Thyroid gland (tissue), 4 donors: ENCODE data around the gene CSMD2. TPM values are rescaled to one million over a fixed set of nuclear protein-coding genes. Genes with fewer than 3 reads are reported as not detected.
"Not testable (repeated sequence)": the region's sequence is repeated elsewhere in the genome, so short reads cannot be mapped to it uniquely, and the experiment has no call there.

Source experiments
- DNase-seq, 2 donors: peaks; one replicate each; pipeline ENCODE4 v3.0.0-alpha.2; 2019
- H3K27ac ChIP-seq, 3 donors: fragments of 200-600 bp; sonication (generic); 1 replicate in 2 of 3; 2 replicates in 1 of 3; pipeline ENCODE4 v1.5.1; 2016 to 2019; ENCODE audit warnings: mild to moderate bottlenecking in 1 of 3, moderate library complexity in 1 of 3
- H3K27me3 ChIP-seq: fragments of 200-600 bp; sonication (generic); one replicate; pipeline ENCODE4 v1.5.1; 2019
- H3K36me3 ChIP-seq, 2 donors: fragments of 200-600 bp; sonication (generic); one replicate each; pipeline ENCODE4 v1.5.1; 2016 to 2019
- H3K4me1 ChIP-seq, 2 donors: fragments of 200-600 bp; sonication (generic); one replicate each; pipeline ENCODE4 v1.5.1; 2017 to 2019
- H3K4me3 ChIP-seq, 3 donors: fragments of 200-600 bp; sonication (generic); replicated peaks in 1 of 3; 1 replicate in 2 of 3; 2 replicates in 1 of 3; pipeline ENCODE4 v1.5.1; 2016; ENCODE audit warnings: mild to moderate bottlenecking in 1 of 3
- H3K9me3 ChIP-seq: fragments of 200-600 bp; sonication (generic); one replicate; pipeline ENCODE4 v1.5.1; 2017
- POLR2A ChIP-seq, 2 donors: fragments of 450-650 bp; IDR thresholded peaks; one replicate each; pipeline ENCODE4 v1.6.1; 2017; ENCODE audit warnings: antibody characterized with exemption in 2 of 2, mild to moderate bottlenecking in 2 of 2, moderate library complexity in 1 of 2
- WGBS, 2 donors: methylation state at CpG; one replicate each; pipeline ENCODE4 v1.1.5; 2017; 5-methylcytosine and 5-hydroxymethylcytosine counted together
- intact Hi-C: fragments of 100-400 bp; cut with DNase I; formaldehyde crosslinking; loops from one replicate; pipeline ENCODE4 v1.15.1; 2023
- total RNA-seq, 4 donors: library from RNA; depleted of rRNA; stranded (reverse); fragments of >200 nt; gene quantifications; one replicate each; pipeline ENCODE4 v1.2.3, GENCODE V29; 2016
- TF ChIP-seq, protein P1 (sequence below), 6 experiments: fragments of 200-600 bp in 3 of 6; fragments of 450-650 bp in 3 of 6; sonication (generic) in 3 of 6; IDR thresholded peaks; one replicate each; pipeline ENCODE4 v1.5.1; 2016 to 2019; ENCODE audit warnings: antibody characterized with exemption in 6 of 6, mild to moderate bottlenecking in 2 of 6, inconsistent platforms in 1 of 6, moderate library complexity in 1 of 6

The CSMD2 gene
- total RNA-seq, 4 donors from 2014 or later = 0.10 to 0.45 (median 0.13) TPM; not detected in 1

DNA sequence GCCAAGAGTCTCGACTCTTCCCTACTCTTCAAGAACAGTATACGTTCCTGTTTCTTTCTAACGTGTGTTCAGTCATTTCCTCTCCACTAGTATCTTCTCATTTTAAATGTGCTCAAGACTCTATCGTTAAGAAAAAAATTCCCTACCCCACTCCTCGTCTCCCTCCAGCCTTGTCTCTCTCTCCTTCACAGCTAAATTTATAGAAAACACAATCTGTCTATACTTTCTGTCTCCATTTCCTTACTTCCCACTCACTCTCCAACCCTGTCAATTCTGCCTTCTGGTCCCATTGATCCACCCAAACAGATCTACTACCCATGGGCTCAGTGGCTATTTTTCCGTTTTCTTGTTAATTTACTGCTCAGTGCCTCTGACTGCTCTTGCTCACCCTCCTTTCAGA, 75.3 kb downstream of the CSMD2 start:
- H3K9me3 ChIP-seq = no peaks in the 10 kb centered on the region
- DNase-seq = no peak
- TF ChIP-seq, protein P1, sequence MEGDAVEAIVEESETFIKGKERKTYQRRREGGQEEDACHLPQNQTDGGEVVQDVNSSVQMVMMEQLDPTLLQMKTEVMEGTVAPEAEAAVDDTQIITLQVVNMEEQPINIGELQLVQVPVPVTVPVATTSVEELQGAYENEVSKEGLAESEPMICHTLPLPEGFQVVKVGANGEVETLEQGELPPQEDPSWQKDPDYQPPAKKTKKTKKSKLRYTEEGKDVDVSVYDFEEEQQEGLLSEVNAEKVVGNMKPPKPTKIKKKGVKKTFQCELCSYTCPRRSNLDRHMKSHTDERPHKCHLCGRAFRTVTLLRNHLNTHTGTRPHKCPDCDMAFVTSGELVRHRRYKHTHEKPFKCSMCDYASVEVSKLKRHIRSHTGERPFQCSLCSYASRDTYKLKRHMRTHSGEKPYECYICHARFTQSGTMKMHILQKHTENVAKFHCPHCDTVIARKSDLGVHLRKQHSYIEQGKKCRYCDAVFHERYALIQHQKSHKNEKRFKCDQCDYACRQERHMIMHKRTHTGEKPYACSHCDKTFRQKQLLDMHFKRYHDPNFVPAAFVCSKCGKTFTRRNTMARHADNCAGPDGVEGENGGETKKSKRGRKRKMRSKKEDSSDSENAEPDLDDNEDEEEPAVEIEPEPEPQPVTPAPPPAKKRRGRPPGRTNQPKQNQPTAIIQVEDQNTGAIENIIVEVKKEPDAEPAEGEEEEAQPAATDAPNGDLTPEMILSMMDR (IDR thresholded peaks at IDR 0.05) = no peak
- TF ChIP-seq POLR2A (IDR thresholded peaks at IDR 0.05) = no peak
- no peak overlapping the region for H3K27ac ChIP-seq
- no peaks in the 10 kb centered on the region for H3K27me3 ChIP-seq
- no peaks in the 10 kb centered on the region for H3K36me3 ChIP-seq
- 73 to 78% methylated on average over 6 of the region's 6 CpGs for WGBS, 2 donors
- intact Hi-C loops = no loop called here
- no peaks in the 10 kb centered on the region for H3K4me1 ChIP-seq
- H3K4me3 ChIP-seq = no peak overlapping the region

GRCh38 chr1:34087986-34088385, 77.0 kb downstream of the CSMD2 start:
- Histone ChIP-seq H3K27ac (no peak overlapping the region), H3K27me3 (no peaks in the 10 kb centered on the region), H3K9me3 (no peaks in the 10 kb centered on the region), H3K4me3 (no peak overlapping the region), H3K36me3 (no peaks in the 10 kb centered on the region), H3K4me1 (no peaks in the 10 kb centered on the region)
- intact Hi-C loops = no loop called here
- no peak for TF ChIP-seq POLR2A (IDR thresholded peaks at IDR 0.05)
- TF ChIP-seq, protein P1 (IDR thresholded peaks at IDR 0.05) = no peak
- no peak for DNase-seq
- WGBS, 2 donors = 20 to 23% methylated on average over 5 of the region's 5 CpGs

- intact Hi-C loops = no loop called here
These were observed 78.5 kb downstream of the CSMD2 start for GRCh38 chr1:34086561-34086960.

GRCh38 chr1:34083974-34084373, 81.1 kb downstream of the CSMD2 start:
- WGBS, 2 donors = 78 to 86% methylated on average over 2 of the region's 2 CpGs
- TF ChIP-seq, protein P1 (IDR thresholded peaks at IDR 0.05) = no peak
- TF ChIP-seq POLR2A (IDR thresholded peaks at IDR 0.05) = no peak
- H3K9me3 ChIP-seq = no peaks in the 10 kb centered on the region
- intact Hi-C loops = no loop called here
- H3K36me3 ChIP-seq = no peaks in the 10 kb centered on the region
- H3K27me3 ChIP-seq = no peaks in the 10 kb centered on the region
- H3K27ac ChIP-seq = no peak overlapping the region
- no peaks in the 10 kb centered on the region for H3K4me1 ChIP-seq
- no peak overlapping the region for H3K4me3 ChIP-seq
- DNase-seq = no peak

More at GRCh38 chr1:34086561-34086960, 78.5 kb downstream of the CSMD2 start:
- no peaks in the 10 kb centered on the region for H3K9me3 ChIP-seq
- no peaks in the 10 kb centered on the region for H3K36me3 ChIP-seq
- H3K27ac ChIP-seq = no peak overlapping the region
- 67 to 69% methylated on average over 1 of the region's 1 CpG for WGBS, 2 donors
- no peak for DNase-seq
- no peaks in the 10 kb centered on the region for H3K27me3 ChIP-seq
- H3K4me1 ChIP-seq = no peaks in the 10 kb centered on the region
- no peak for TF ChIP-seq POLR2A (IDR thresholded peaks at IDR 0.05)
- TF ChIP-seq, protein P1 (IDR thresholded peaks at IDR 0.05) = no peak
- no peak overlapping the region for H3K4me3 ChIP-seq

GRCh38 chr1:34082085-34082670, 82.9 kb downstream of the CSMD2 start:
- DNase-seq, H3K36me3 ChIP-seq, H3K27ac ChIP-seq, H3K4me3 ChIP-seq, H3K27me3 ChIP-seq, H3K4me1 ChIP-seq, H3K9me3 ChIP-seq, intact Hi-C loops: not testable (repeated sequence)
- 89 to 90% methylated on average over 10 to 23 of the region's 43 CpGs for WGBS, 2 donors
